ENCODE data around the gene C2orf92.

GRCh38 chr2:97739893-97740245 is 70.4 kb downstream of the C2orf92 start:
- TF ChIP-seq CTCF (IDR thresholded peaks at IDR 0.05): no peak
- TF ChIP-seq POLR2AphosphoS5 (IDR thresholded peaks at IDR 0.05; ENCODE audit: low read depth, low read length): no peak
- TF ChIP-seq REST (IDR thresholded peaks at IDR 0.05; ENCODE audit: insufficient read depth in 1 of 2, low read depth in 2 of 2, low read length in 1 of 2): no peak
